ENCODE results near the gene MPP7. TPM values are rescaled to one million over a fixed set of nuclear protein-coding genes. Genes with fewer than 3 reads are reported as not detected.

Gene MPP7
- total RNA-seq (2022) (72.0 and 79.4 TPM in 2 replicates), Bru-seq, nascent RNA (percentile 90 among the genes with signal in this experiment), BruChase-seq, experiment 1, labeled RNA remaining after a 2-hour chase (percentile 84 among the genes with signal in this experiment), BruChase-seq, experiment 2, labeled RNA remaining after a 6-hour chase (percentile 86 among the genes with signal in this experiment)
- long read RNA-seq, partial matches to known transcripts: 14 of 124 reads
- long read RNA-seq, other reads (novel, unspliced or antisense): 110 of 124 reads

- Histone ChIP-seq H3K4me1 (peaks cover 30% of the 10 kb centered on the region), H3K27me3 (replicated peaks; ENCODE audit: control insufficient read depth, insufficient read depth, low read length) (no peaks in the 10 kb centered on the region), H3K36me3 (ENCODE audit: control insufficient read depth, insufficient read depth, low read length) (no peaks in the 10 kb centered on the region; the same call in 1 of the 2 replicates), H3K9me3 (no peaks in the 10 kb centered on the region), H3K4me3 (ENCODE audit: low read depth, low read length) (peak within 1 kb of the TSS; percentile 75)
- DNase-seq: peak; percentile 100
- intact Hi-C loops (cut with micrococcal nuclease; ENCODE audit: unreplicated experiment): loop anchor here (1.0 to 2.0 kb wide), 6 partner anchors 19 to 78 kb away; no protein-coding TSS in a partner anchor
- ChIA-PET CTCF (interaction anchor here (0.5 to 4.6 kb wide), 45 partner anchors 9 to 558 kb away, joined by 3 to 174 read pairs (median 6); no protein-coding TSS in a partner anchor), POLR2A (interaction anchor here (0.6 to 2.8 kb wide), 32 partner anchors 10 to 799 kb away, joined by 3 to 48 read pairs (median 4); partner anchors contain the start of gene RAB18)
- peak; percentile 55 to 59 for TF ChIP-seq CTCF (IDR thresholded peaks at IDR 0.05; ENCODE audit: insufficient read depth in 1 of 2, low read depth in 1 of 2, low read length in 1 of 2, severe bottlenecking in 1 of 2, unreplicated experiment in 1 of 2)
- H3K4me3 Mint-ChIP-seq (ENCODE audit: unreplicated experiment): peak within 1 kb of the TSS; percentile 73
- BruUV-seq (replicated peaks): no TSS peak
- peak within 1 kb of the TSS; percentile 81 for H3K27ac Mint-ChIP-seq (ENCODE audit: unreplicated experiment)
- no peaks in the 10 kb centered on the region for H3K27me3 Mint-ChIP-seq (ENCODE audit: insufficient read depth, unreplicated experiment)
- no peaks in the 10 kb centered on the region for H3K9me3 Mint-ChIP-seq (ENCODE audit: unreplicated experiment)
- peaks cover 5% of the 10 kb centered on the region for H3K36me3 Mint-ChIP-seq (ENCODE audit: insufficient read depth, unreplicated experiment)
- H3K4me1 Mint-ChIP-seq (ENCODE audit: low read depth, unreplicated experiment): peaks cover 43% of the 10 kb centered on the region
Observed at GRCh38 chr10:28302638-28303488, at the start of gene MPP7. Gene MPP7 (minus strand): TSS chr10:28303064. CDS start chr10:28238604, 64,460 bp downstream.

DNA sequence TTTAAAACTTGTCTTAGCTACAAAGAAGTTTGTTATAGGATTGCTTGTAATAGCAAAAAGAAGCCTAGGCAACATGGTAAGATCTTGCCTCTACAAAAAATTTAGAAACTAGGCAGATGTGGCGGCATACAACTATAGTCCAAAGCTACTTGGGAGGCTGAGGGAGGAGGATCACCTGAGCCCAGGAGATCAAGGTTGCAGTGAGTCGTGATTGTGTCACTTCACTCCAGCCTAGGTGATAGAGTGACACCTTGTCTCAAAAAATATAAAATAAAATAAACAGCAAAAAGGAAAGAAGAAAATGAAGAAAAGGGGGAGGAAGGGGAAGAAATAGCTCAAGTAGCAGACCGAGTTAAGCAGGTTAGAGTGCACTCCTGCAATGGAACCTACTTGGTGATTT is 47.0 kb upstream of the MPP7 start:
- Mint-ChIP-seq H3K27ac (ENCODE audit: unreplicated experiment) (no peak overlapping the region), H3K4me3 (ENCODE audit: unreplicated experiment) (no peak overlapping the region), H3K9me3 (ENCODE audit: unreplicated experiment) (peaks cover 33% of the 10 kb centered on the region), H3K36me3 (ENCODE audit: insufficient read depth, unreplicated experiment) (peaks cover 6% of the 10 kb centered on the region), H3K27me3 (ENCODE audit: insufficient read depth, unreplicated experiment) (no peaks in the 10 kb centered on the region), H3K4me1 (ENCODE audit: low read depth, unreplicated experiment) (peaks cover 23% of the 10 kb centered on the region)
- Histone ChIP-seq H3K9me3 (peaks cover 21% of the 10 kb centered on the region), H3K4me1 (peaks cover 11% of the 10 kb centered on the region), H3K36me3 (ENCODE audit: control insufficient read depth, insufficient read depth, low read length) (no peaks in the 10 kb centered on the region), H3K4me3 (ENCODE audit: low read depth, low read length) (no peak overlapping the region), H3K27me3 (replicated peaks; ENCODE audit: control insufficient read depth, insufficient read depth, low read length) (no peaks in the 10 kb centered on the region)
- DNase-seq: no peak
- ChIA-PET POLR2A (no interaction called here), CTCF (no interaction called here)
- no TSS peak for BruUV-seq (replicated peaks)
- no peak for TF ChIP-seq CTCF (IDR thresholded peaks at IDR 0.05; ENCODE audit: insufficient read depth in 1 of 2, low read depth in 1 of 2, low read length in 1 of 2, severe bottlenecking in 1 of 2, unreplicated experiment in 1 of 2)
- intact Hi-C loops (cut with micrococcal nuclease; ENCODE audit: unreplicated experiment): no loop called here
